NCI-H748 treated with DMSO at 0.1 percent for 48 hours (cell line): ENCODE measurements around the gene LDB3.

Experiments
- DNase-seq: peaks from one replicate; lab custom pipeline; 2025; lab: John Stamatoyannopoulos, UW

LDB3 gene

DNA sequence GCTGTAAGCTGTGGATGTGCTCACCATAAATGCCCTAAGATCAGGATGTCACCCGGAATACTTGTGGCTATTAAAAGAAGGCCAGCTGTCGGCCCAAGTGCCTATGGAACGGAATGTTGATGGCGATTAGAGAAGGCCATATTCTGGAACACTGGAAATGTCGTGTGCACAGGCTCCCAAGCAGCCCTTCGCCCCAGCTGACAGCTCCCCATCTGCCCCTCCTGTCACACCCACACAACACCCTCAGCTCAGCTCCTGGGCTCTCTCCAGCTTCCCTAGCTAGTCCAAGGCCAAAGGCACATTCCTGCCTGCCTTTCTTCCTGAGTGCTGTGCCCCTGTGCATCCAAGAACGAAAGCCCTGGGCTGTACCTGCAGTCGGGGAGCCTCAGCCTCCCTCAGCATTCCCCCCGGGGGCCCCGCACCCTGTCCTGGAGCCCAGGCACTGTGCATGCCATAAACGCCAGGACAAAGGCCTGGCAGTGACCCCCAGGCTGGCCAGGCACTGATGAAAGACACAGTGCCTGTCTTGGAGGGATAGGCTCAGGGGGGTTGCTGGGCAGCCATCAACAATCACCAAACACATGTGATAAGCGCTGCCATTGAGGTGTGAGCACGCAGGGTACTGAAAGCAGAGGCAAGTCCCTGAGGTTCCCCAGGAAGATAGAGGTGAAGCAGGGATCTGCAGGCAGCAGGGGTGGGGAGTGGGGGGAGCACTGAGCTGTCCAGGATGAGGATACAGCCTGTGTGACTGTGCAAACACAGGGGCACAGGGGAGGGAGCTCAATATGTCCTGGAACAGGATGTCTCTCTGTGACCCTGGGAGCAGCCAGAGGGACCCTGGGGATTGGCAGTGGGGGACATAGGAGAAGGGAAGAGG lies 3.7 kb upstream of the LDB3 start:
- DNase-seq = no peak

DNA sequence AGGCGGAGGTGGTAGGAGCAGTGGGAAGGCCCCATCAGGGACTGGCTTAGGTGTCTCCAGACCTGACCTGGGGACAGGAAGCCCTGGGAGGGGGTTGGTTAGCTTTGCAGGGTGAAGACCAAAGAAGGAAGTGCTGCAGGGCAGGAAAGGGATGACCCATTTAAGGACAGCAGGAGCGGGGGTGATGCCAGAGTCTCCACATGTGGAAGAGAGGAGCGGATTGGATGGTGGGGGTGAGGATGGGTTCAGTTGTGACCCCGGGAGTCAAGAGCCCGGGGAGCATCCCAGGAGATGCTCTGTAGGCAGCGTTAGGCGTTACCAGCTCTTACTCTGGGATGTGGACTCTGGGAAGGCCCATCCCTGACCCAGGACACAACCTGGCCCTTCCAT lies 3.1 kb upstream of the LDB3 start:
- DNase-seq = no peak

DNA sequence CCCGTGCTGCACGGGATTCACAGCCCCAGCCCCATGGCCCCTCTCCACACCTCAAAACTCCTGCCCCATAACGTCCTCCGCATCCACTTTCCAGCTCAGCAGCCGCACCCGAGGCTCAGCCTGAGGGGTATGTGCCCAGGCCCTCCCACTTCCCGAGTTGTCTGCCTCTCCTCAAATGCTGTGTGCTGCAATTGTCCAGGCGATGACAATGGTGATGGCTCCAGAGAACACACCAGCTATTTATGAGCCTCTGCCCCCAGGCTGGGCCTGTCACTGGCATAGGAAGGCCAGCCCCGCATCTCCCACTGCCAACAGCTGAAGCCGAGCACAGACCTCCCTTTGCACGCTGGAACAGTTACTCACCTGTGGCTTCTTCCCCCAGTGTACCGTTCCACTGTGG lies 2.4 kb upstream of the LDB3 start:
- no peak for DNase-seq

DNA sequence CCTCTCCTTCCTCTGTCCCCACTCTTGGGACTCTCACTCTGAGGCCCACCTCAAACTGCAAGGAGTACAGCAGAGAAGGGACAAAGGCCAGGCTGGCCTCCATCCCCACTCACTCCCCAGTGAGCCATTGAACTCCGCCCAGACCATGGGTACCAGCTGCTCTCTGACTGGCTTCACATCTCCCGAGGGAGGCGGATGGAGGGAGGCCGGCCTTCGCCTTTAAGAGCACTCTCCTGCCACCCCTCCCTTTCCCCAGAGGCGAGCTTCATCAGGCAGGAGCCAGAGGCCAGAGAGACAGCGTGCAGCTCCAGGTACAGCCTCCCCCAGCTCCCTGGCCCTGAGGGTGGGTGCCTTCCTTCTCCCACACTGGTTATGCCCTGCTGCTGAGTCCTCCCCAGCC lies 1.8 kb upstream of the LDB3 start:
- no peak for DNase-seq

GRCh38 chr10:86667421-86668181 lies 710 bp upstream of the LDB3 start:
- no peak for DNase-seq

DNA sequence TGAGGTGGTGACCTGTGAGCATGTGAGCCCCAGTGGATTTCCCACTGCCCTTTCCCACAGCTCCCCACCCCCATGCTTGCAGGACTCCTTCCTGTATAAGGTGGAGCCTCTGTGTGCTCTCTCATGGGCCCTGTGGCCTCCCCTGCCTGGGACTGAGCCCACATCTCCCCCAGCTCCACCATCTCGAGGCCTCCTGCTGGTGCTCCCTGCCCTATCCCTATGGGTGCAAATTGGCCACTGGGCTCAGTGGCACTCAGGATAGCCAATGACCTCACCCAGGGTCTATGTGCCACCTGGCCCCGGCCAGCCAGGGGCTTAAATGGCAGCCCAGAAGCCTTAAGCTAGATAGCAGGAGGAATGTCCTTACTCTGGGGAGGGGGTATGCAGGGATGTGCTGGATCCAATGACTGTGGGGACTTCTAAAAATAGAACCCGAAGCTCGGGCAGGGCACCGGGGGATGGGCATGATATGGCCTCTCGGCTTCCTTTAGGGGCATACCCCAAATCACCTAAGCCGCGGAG lies 2.0 kb downstream of the LDB3 start:
- DNase-seq = no peak

DNA sequence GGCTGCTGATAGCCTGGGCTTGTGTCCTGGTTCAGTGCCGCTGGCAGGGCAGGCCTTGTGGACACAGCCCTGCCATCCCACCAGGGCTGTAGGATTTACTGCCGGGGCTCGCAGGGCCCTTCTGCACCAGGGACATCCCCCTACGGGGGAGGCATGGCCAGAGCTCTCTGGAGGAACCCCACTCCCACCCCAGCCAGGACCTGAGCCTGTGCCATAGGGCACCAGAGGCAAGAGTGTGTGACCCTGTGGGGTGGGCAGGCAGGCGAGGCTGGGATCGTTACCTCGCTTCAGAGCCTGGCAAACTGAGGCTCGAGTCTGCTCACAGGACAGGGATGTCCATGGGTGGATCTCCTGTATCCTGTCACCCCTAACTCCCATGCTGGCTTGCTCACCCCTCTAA lies 2.6 kb downstream of the LDB3 start:
- DNase-seq = no peak

DNA sequence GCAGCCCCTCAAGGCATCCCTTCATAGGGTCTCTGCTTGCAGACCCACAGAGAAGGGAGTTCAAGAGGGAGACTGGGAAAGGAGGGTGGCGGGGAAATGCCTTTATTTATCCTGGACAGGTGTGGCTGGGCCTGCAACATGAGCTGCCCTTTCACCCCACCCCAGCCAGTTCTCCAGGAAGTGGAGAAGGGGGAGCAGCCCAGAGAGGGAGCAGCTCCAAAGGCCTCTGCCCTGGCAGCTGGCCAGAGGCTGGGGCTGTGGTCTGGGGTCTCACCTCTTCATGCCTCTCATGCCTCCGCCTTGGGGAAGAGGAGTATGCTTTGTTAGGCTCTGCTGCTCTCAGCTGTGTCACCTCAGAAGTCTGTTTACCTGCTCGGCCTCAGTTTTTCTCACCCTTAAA lies 3.1 kb downstream of the LDB3 start:
- DNase-seq = no peak

- DNase-seq = no peak
Observed at GRCh38 chr10:86671985-86672710, 3.8 kb downstream of the LDB3 start.

- DNase-seq = no peak
Observed at GRCh38 chr10:86673216-86673826, 5.0 kb downstream of the LDB3 start.

- DNase-seq = no peak
Observed at GRCh38 chr10:86673827-86674581, 5.7 kb downstream of the LDB3 start.

DNA sequence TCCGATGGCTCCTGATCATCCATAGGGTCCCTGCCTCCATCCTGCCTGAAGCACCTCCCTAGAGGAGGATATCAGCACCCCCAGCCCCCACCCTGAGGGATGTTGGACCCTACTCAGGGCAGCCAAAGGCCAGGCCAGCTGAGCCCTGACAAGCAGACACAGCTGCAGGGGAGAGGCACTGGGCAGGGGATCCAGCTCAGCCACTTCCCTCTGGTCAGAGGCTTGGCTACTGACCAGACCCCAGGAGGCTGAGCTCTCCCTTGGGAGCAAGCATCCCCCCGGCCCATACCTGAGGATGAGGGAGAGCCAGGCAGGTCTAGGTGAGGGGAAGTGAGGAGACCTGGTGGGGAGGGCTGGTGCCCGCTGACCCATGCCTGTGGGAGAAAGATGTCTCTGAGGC lies 6.6 kb downstream of the LDB3 start:
- no peak for DNase-seq

- DNase-seq = no peak
Observed at GRCh38 chr10:86677374-86677773, 9.1 kb downstream of the LDB3 start.

DNA sequence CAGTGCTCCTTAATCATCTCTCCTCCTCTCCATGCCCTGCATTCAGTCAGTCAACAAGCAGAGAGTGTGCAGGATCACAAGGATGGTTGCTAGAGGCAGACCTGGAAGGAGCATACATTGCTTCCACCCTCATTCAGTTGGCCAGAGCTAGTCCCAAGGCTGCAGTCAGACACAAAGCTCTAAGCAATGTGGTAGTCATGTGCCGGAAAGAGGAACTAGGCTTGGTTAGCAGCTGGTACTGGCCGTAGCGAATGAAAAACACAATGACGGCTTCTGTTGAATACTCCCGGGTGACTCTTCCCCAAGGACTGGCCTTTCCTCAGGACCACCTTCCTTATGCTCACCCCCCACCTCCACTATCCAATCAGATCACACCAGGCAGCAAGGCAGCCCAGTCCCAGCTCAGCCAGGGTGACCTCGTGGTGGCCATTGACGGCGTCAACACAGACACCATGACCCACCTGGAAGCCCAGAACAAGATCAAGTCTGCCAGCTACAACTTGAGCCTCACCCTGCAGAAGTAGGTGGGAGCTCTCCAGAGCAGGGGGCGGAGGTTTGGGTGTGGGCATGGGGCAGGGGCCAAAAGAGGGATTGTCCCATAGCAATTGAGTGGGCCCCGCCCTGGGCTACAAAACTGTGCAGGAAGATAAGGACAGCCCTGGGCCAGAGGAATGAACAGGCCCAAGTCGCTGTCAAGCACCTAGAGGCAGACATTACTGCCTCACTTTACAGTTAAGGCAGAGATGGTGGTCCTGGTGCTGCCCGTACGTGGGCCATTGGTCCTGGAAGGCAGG lies 10.9 kb downstream of the LDB3 start:
- no peak for DNase-seq

GRCh38 chr10:86681047-86681446 lies 12.7 kb downstream of the LDB3 start:
- DNase-seq = no peak

DNA sequence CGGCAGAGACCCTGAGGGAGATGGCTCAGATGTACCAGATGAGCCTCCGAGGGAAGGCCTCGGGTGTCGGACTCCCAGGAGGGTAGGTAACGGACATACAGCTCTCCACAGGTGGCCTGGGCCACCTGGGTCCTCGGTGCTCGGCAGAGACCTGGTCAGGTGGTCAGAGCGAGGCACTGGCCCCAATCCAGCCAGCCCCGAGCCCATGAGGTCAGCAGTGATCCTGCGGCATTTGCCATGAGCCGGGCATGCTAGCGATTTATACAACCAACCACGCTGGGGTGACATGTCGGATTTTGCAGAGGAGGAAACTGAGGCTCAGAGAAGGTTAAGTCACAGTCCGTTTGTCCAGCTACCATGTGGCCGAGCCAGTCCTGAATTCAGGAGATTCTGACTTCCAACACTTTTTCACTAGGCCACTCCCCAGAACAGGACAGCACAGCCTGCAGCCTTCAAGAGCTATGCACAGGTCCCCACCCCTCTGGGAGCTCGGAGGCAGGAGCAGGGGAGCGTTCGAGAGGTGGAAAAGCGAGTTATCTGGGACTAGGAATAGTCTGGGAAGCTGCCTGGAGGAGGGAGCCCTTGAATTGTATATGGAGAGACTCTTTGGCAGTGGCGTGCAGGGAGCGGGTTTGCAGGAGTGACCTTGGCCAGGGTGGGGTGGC lies 13.5 kb downstream of the LDB3 start:
- no peak for DNase-seq

DNA sequence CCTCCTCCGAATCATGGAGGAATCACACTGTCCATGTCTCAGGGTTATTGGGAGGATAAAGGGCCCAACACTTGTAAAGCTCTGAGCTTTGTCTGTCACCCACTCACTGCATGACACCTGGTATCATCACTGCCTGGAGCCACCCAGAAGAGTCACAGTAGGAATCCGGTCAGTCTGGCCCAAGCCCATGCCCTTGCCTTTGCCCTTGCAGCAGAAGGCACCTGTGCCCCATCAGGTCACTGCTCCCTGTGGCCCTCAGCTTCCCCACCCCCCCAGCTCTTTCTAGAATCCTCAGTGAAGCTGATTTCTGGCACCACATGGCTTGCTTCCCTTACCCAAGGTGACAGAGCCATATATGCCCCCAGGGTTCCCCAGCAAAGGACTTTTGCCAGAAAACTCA lies 14.4 kb downstream of the LDB3 start:
- DNase-seq = no peak

DNA sequence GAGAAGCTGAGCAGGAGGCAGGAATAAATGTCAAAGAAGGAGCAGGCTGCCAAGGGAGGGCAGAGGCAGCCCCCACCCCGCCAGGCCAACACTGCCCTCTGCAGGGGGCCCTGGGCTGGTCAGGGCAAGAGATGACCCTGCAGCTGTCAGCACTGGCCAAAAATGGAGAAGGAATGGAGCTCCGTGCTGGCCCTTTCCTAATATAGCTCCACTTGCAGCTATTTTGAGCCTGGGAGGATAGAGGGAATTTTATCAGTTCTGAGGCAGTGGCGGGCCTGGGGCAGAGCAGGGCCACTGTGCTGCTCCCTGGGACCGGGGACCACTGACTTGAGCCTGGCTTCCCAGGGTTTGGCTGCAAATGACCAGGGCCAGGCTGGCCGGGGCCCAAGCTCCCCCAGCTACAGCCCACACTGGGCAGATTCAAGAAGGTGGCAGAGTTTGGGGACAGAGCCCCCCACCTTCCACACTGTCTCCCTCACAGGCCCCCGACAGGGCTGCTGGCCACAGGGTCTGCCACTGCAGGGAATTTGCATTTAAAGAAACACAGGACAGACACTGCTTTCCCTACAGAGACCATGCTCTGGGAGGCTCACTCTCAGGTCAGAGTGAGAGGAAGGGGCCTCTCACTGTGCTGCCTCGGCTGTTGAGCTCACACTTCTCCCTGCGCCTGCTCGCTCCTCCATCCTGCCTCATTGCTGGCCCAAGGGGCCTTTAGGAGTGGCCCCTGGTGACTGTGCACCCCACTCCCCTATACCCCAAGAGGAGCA lies 16.2 kb downstream of the LDB3 start:
- DNase-seq = no peak

DNA sequence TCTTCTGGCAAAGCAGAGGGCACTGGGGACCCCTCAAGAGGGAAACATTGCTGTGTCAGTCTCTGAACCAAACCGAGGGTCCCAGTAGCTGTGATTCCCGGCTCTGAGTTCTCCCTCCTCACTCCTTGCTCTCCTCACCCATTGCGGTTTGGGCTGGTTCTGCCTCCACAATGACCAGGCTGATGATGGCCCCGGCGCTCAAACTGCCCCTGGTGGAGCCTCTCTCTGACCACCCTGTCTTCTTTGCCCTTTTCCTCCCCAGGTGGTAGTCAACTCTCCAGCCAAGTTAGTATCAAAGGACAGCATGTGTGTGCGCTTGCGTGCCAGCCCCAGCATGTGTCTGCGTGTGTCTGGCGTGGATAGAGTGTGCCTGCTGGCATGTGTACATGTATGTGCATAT lies 17.1 kb downstream of the LDB3 start:
- DNase-seq = no peak
